ENCODE results near the gene GMDS. TPM values are rescaled to one million over a fixed set of nuclear protein-coding genes. Genes with fewer than 3 reads are reported as not detected.

Gene GMDS
- total and polyA plus RNA-seq, 2 donors = 19.9 to 28.4 TPM

- Histone ChIP-seq H3K27me3 (ENCODE audit: control insufficient read depth in 2 of 2, insufficient read depth in 1 of 2, low read length in 1 of 2) (no peaks in the 10 kb centered on the region), H3K27ac (ENCODE audit: low read depth in 1 of 2, low read length in 1 of 2) (no peak overlapping the region), H3K36me3 (ENCODE audit: control insufficient read depth in 2 of 2, insufficient read depth in 2 of 2, low read length in 1 of 2) (no peaks in the 10 kb centered on the region), H3K9me3 (ENCODE audit: control insufficient read depth in 2 of 2, insufficient read depth in 1 of 2, low read length in 1 of 2) (no peaks in the 10 kb centered on the region), H3K4me1 (ENCODE audit: control insufficient read depth in 2 of 2, insufficient read depth in 2 of 2, low read length in 2 of 2) (no peaks in the 10 kb centered on the region), H3K4me3 (ENCODE audit: low read length in 2 of 2) (no peak overlapping the region)
- DNase-seq (ENCODE audit: low read depth in 6 of 9, low spot score in 9 of 9) = no peak
- 89% methylated on average over 11 of the region's 11 CpGs for WGBS
Measured at GRCh38 chr6:1873781-1874180, 371.6 kb downstream of the GMDS start.

GRCh38 chr6:1872649-1873131 lies 372.7 kb downstream of the GMDS start:
- Histone ChIP-seq H3K4me3 (ENCODE audit: low read length in 2 of 2) (no peak overlapping the region), H3K27me3 (ENCODE audit: control insufficient read depth in 2 of 2, insufficient read depth in 1 of 2, low read length in 1 of 2) (no peaks in the 10 kb centered on the region), H3K4me1 (ENCODE audit: control insufficient read depth in 2 of 2, insufficient read depth in 2 of 2, low read length in 2 of 2) (no peaks in the 10 kb centered on the region), H3K27ac (ENCODE audit: low read depth in 1 of 2, low read length in 1 of 2) (no peak overlapping the region), H3K9me3 (ENCODE audit: control insufficient read depth in 2 of 2, insufficient read depth in 1 of 2, low read length in 1 of 2) (no peaks in the 10 kb centered on the region), H3K36me3 (ENCODE audit: control insufficient read depth in 2 of 2, insufficient read depth in 2 of 2, low read length in 1 of 2) (no peaks in the 10 kb centered on the region)
- WGBS = 95% methylated on average over 11 of the region's 11 CpGs
- DNase-seq (ENCODE audit: low read depth in 6 of 9, low spot score in 9 of 9) = no peak

DNA sequence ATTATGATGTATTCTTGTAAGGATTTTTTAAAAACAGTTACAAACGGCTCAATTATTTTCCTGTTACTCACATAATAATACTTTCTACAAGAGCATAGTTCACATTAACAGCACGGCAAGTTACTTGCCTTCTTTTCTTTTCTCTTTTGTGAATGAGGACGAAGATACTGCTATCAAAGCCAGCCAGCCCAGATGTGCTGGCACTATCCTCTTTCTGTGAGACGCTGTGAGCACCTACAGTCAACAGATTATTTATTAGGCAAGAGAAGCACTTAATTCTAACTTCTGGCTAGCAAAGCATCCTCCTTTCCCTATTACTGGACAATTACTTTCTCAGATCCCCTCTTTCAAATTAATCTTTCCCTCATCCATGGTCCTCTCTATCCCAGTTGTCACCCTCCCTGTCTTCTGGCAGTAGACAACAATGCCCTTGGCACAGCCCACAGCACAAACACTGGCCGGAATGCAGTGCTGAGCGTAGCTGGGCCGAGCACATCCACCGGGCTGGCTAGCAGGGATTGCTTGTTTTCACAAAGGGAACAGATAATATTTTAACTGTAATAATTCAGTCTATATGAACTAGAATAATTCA lies 373.6 kb downstream of the GMDS start:
- Histone ChIP-seq H3K4me3 (ENCODE audit: low read length in 2 of 2) (no peak overlapping the region), H3K4me1 (ENCODE audit: control insufficient read depth in 2 of 2, insufficient read depth in 2 of 2, low read length in 2 of 2) (no peaks in the 10 kb centered on the region), H3K9me3 (ENCODE audit: control insufficient read depth in 2 of 2, insufficient read depth in 1 of 2, low read length in 1 of 2) (no peaks in the 10 kb centered on the region), H3K27me3 (ENCODE audit: control insufficient read depth in 2 of 2, insufficient read depth in 1 of 2, low read length in 1 of 2) (no peaks in the 10 kb centered on the region), H3K27ac (ENCODE audit: low read depth in 1 of 2, low read length in 1 of 2) (no peak overlapping the region), H3K36me3 (ENCODE audit: control insufficient read depth in 2 of 2, insufficient read depth in 2 of 2, low read length in 1 of 2) (no peaks in the 10 kb centered on the region)
- 94% methylated on average over 8 of the region's 8 CpGs for WGBS
- DNase-seq (ENCODE audit: low read depth in 6 of 9, low spot score in 9 of 9) = no peak

GRCh38 chr6:1870932-1871331 lies 374.5 kb downstream of the GMDS start:
- no peaks in the 10 kb centered on the region for H3K9me3 ChIP-seq (ENCODE audit: control insufficient read depth in 2 of 2, insufficient read depth in 1 of 2, low read length in 1 of 2)
- H3K36me3 ChIP-seq (ENCODE audit: control insufficient read depth in 2 of 2, insufficient read depth in 2 of 2, low read length in 1 of 2) = no peaks in the 10 kb centered on the region
- no peak overlapping the region for H3K27ac ChIP-seq (ENCODE audit: low read depth in 1 of 2, low read length in 1 of 2)
- H3K27me3 ChIP-seq (ENCODE audit: control insufficient read depth in 2 of 2, insufficient read depth in 1 of 2, low read length in 1 of 2) = no peaks in the 10 kb centered on the region
- WGBS = 81% methylated on average over 7 of the region's 7 CpGs
- no peak for DNase-seq (ENCODE audit: low read depth in 6 of 9, low spot score in 9 of 9)
- no peaks in the 10 kb centered on the region for H3K4me1 ChIP-seq (ENCODE audit: control insufficient read depth in 2 of 2, insufficient read depth in 2 of 2, low read length in 2 of 2)
- no peak overlapping the region for H3K4me3 ChIP-seq (ENCODE audit: low read length in 2 of 2)

- WGBS = 90% methylated on average over 5 of the region's 5 CpGs
- H3K27me3 ChIP-seq (ENCODE audit: control insufficient read depth in 2 of 2, insufficient read depth in 1 of 2, low read length in 1 of 2) = no peaks in the 10 kb centered on the region
- no peaks in the 10 kb centered on the region for H3K36me3 ChIP-seq (ENCODE audit: control insufficient read depth in 2 of 2, insufficient read depth in 2 of 2, low read length in 1 of 2)
- H3K4me1 ChIP-seq (ENCODE audit: control insufficient read depth in 2 of 2, insufficient read depth in 2 of 2, low read length in 2 of 2) = no peaks in the 10 kb centered on the region
- H3K4me3 ChIP-seq (ENCODE audit: low read length in 2 of 2) = no peak overlapping the region
- DNase-seq (ENCODE audit: low read depth in 6 of 9, low spot score in 9 of 9) = no peak
- H3K9me3 ChIP-seq (ENCODE audit: control insufficient read depth in 2 of 2, insufficient read depth in 1 of 2, low read length in 1 of 2) = no peaks in the 10 kb centered on the region
- no peak overlapping the region for H3K27ac ChIP-seq (ENCODE audit: low read depth in 1 of 2, low read length in 1 of 2)
Measured at GRCh38 chr6:1870251-1870650, 375.2 kb downstream of the GMDS start.

DNA sequence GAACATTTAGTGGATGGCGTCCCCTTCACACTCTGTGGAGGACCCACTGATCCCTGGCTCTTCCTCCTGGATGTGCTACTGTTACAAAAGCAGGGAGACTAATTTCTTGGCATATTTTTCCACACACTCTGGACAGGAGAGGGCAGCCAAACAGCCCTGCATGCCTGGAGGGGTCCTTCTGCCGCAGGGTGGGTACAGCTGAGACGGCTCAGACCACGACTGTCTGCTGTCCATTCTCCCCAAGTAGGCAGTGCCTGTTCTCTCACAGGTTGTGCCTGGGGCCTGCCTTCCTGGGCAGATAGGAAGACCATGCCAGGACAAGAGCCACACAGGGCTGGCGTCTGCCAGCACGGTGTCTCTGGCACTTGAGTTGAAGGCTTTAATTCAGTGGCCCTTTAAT lies 375.6 kb downstream of the GMDS start:
- DNase-seq (ENCODE audit: low read depth in 6 of 9, low spot score in 9 of 9) = no peak
- WGBS = 97% methylated on average over 6 of the region's 6 CpGs

DNA sequence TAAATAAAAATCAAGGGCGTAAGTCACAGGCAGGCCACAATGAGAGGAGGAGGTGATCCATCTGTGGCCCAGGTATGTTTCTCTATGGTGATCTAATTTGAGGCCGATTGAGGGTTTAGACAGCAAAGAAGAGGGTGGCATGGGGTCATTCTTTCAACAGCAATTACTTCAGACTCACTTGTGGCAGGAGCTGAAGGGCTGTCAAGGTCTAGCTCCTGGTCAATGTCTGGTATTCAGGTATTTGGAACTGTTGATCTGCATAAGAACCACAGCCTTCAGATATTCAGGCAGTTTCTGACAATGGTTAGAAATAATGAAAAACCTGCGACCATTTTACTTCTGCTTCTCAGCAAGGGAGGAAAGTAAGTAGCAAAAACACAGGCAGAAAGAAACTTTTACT lies 376.1 kb downstream of the GMDS start:
- Histone ChIP-seq H3K36me3 (ENCODE audit: control insufficient read depth in 2 of 2, insufficient read depth in 2 of 2, low read length in 1 of 2) (no peaks in the 10 kb centered on the region), H3K9me3 (ENCODE audit: control insufficient read depth in 2 of 2, insufficient read depth in 1 of 2, low read length in 1 of 2) (no peaks in the 10 kb centered on the region), H3K27ac (ENCODE audit: low read depth in 1 of 2, low read length in 1 of 2) (no peak overlapping the region), H3K4me3 (ENCODE audit: low read length in 2 of 2) (no peak overlapping the region), H3K27me3 (ENCODE audit: control insufficient read depth in 2 of 2, insufficient read depth in 1 of 2, low read length in 1 of 2) (no peaks in the 10 kb centered on the region), H3K4me1 (ENCODE audit: control insufficient read depth in 2 of 2, insufficient read depth in 2 of 2, low read length in 2 of 2) (no peaks in the 10 kb centered on the region)
- WGBS = 97% methylated on average over 3 of the region's 3 CpGs
- no peak for DNase-seq (ENCODE audit: low read depth in 6 of 9, low spot score in 9 of 9)

More for the DNA sequence above, 375.6 kb downstream of the GMDS start:
- Histone ChIP-seq H3K4me3 (ENCODE audit: low read length in 2 of 2) (no peak overlapping the region), H3K27me3 (ENCODE audit: control insufficient read depth in 2 of 2, insufficient read depth in 1 of 2, low read length in 1 of 2) (no peaks in the 10 kb centered on the region), H3K36me3 (ENCODE audit: control insufficient read depth in 2 of 2, insufficient read depth in 2 of 2, low read length in 1 of 2) (no peaks in the 10 kb centered on the region), H3K9me3 (ENCODE audit: control insufficient read depth in 2 of 2, insufficient read depth in 1 of 2, low read length in 1 of 2) (no peaks in the 10 kb centered on the region), H3K27ac (ENCODE audit: low read depth in 1 of 2, low read length in 1 of 2) (no peak overlapping the region), H3K4me1 (ENCODE audit: control insufficient read depth in 2 of 2, insufficient read depth in 2 of 2, low read length in 2 of 2) (no peaks in the 10 kb centered on the region)

DNA sequence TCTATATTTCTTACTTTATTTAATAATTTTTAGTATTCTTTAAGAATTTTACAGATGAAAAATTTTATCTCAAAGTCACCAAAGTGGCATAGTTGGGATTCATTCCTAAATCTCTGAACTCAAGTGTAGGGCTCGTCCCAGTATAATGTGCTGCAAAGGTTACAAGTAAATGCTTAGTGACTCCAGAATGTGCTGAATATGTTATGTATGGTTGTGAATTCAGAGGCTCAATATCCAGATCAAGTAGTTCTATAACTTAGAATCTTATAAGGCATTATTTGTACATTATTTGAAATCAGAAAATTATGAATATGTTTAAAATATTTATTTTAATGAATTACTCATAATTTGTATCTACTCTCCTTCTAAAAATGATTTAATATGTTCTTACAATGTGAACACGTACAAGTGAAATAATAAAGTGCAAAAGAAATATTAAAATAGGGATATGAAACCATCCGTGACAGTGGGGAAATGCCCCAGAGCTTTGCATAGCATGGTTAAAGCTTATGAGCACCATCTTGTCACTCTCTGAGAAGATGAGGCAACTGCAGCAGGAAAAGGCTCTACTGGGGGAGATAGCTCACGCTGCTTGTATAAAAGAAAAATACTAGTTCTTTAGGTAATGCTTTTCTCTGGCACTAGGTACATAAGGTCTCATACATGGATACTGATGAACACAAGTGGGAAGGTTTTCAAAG lies 376.7 kb downstream of the GMDS start:
- H3K27ac ChIP-seq (ENCODE audit: low read depth in 1 of 2, low read length in 1 of 2) = no peak overlapping the region
- no peaks in the 10 kb centered on the region for H3K4me1 ChIP-seq (ENCODE audit: control insufficient read depth in 2 of 2, insufficient read depth in 2 of 2, low read length in 2 of 2)
- no peaks in the 10 kb centered on the region for H3K36me3 ChIP-seq (ENCODE audit: control insufficient read depth in 2 of 2, insufficient read depth in 2 of 2, low read length in 1 of 2)
- no peak for DNase-seq (ENCODE audit: low read depth in 6 of 9, low spot score in 9 of 9)
- H3K27me3 ChIP-seq (ENCODE audit: control insufficient read depth in 2 of 2, insufficient read depth in 1 of 2, low read length in 1 of 2) = no peaks in the 10 kb centered on the region
- 96% methylated on average over 4 of the region's 4 CpGs for WGBS
- H3K4me3 ChIP-seq (ENCODE audit: low read length in 2 of 2) = no peak overlapping the region
- no peaks in the 10 kb centered on the region for H3K9me3 ChIP-seq (ENCODE audit: control insufficient read depth in 2 of 2, insufficient read depth in 1 of 2, low read length in 1 of 2)

DNA sequence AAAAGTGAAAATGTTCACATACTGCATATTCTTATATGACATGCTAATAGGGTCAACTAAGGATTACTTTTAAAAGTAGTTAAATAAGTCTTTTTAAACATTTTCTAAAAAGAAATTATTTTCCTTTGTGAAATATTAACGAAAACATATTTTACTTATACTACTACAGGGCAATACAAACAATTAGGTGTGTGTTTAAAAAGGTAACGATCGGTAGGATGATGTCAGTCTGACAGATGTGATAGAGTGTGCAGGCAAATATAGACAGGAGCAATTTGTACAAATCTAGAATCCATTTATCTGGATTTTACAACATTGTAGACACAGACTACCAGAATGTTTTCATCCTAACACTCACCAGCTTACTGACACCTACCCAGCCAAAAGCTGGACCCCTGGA lies 378.2 kb downstream of the GMDS start:
- over 99% methylated on average over 3 of the region's 3 CpGs for WGBS
- Histone ChIP-seq H3K27me3 (ENCODE audit: control insufficient read depth in 2 of 2, insufficient read depth in 1 of 2, low read length in 1 of 2) (no peaks in the 10 kb centered on the region), H3K4me3 (ENCODE audit: low read length in 2 of 2) (no peak overlapping the region), H3K27ac (ENCODE audit: low read depth in 1 of 2, low read length in 1 of 2) (no peak overlapping the region), H3K36me3 (ENCODE audit: control insufficient read depth in 2 of 2, insufficient read depth in 2 of 2, low read length in 1 of 2) (no peaks in the 10 kb centered on the region), H3K9me3 (ENCODE audit: control insufficient read depth in 2 of 2, insufficient read depth in 1 of 2, low read length in 1 of 2) (no peaks in the 10 kb centered on the region), H3K4me1 (ENCODE audit: control insufficient read depth in 2 of 2, insufficient read depth in 2 of 2, low read length in 2 of 2) (no peaks in the 10 kb centered on the region)
- no peak for DNase-seq (ENCODE audit: low read depth in 6 of 9, low spot score in 9 of 9)
